Measurements from ENCODE around the gene CCDC167.
A peak's percentile ranks its signal among the peaks of the same experiment; 100 is the strongest.

The CCDC167 gene

DNA sequence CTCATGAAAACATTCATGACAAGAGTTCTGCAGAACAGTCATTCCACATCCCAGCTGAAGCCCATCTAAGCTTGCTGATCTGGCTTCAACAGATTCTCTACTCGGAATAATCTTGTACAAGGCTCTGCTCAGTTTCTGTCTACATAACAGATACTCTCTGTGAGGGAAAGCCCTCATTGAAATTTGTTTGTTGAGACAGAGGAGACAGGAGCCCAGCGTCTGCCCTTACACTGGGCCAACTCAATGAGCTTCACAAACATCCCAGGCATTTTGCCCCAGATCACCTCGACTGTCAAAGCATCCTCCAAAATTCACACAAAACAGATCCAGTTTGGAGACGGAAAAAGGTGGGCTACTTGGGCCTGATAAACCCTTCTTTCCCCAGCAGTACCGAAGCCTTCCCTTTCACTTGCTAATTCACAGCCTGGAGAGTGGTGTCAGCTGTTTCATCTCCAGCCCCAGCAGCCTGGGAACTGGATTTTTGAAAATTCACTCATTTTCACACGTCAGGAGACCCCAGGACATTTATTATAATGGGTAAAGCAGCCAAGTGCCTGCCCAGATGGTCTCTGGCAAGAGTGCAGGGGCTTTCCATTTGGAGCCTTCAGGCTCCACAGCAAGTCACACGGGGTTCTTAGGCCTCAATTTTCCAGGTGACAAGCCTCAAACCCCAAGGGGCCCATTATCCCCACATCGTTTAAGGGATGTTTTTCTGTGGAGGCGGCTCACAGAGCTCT is 7.3 kb downstream of the CCDC167 start:
- FAIRE-seq, result no peak
- DNase-seq (ENCODE audit: extremely low spot score, insufficient read length, low read depth), result no peak

DNA sequence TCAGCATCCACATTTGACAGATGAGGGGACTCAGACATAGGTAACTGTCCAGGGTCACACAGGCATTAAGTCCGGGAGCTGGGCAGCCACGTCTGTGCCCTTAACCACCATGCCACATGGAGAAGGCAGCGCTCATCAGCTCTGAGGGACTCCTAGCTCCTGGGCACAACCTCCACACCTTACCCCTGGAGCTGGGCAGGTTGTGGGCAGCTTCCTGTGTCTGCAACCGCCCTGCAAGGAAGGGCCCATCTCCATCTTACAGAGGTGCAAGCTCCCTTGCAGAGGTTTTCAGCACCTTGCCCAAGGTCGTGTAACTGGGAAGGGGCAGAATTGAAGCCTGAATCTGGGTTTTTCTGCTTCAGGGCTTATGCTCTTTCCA is 7.9 kb downstream of the CCDC167 start:
- DNase-seq (ENCODE audit: extremely low spot score, insufficient read length, low read depth), result no peak
- no peak for FAIRE-seq

DNA sequence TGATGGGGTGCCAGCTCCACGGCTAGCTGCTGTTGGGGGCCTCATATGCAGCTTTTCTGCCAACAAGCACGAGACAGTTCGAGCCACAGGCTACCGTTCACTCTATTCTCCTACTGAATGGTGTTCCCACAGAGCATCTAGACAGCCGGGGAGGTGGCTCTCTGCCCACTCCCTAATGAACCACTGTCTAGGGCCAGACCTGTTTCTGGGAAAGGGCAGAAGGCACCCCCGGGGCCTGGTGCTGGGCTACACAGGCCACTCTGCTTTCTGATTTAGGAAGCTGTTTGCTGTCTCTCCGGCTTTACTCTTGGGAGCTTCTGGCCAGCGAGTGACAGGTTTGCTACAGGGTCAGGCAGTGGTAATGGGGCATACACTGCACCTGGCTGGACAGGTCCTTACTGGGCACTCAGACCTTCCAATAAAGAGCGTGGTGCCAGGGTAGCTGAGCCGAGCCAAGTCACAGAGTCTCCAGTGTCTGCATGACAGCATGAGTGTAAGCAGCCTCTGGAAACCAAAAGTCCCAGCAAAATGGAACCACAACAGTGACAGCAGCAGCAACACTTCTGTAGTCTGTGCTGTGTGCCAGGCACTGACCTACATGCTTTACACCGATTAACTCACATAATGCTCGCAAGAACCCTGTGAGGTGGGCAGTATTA is 8.4 kb downstream of the CCDC167 start:
- DNase-seq (ENCODE audit: extremely low spot score, insufficient read length, low read depth), result no peak
- no peak for FAIRE-seq

DNA sequence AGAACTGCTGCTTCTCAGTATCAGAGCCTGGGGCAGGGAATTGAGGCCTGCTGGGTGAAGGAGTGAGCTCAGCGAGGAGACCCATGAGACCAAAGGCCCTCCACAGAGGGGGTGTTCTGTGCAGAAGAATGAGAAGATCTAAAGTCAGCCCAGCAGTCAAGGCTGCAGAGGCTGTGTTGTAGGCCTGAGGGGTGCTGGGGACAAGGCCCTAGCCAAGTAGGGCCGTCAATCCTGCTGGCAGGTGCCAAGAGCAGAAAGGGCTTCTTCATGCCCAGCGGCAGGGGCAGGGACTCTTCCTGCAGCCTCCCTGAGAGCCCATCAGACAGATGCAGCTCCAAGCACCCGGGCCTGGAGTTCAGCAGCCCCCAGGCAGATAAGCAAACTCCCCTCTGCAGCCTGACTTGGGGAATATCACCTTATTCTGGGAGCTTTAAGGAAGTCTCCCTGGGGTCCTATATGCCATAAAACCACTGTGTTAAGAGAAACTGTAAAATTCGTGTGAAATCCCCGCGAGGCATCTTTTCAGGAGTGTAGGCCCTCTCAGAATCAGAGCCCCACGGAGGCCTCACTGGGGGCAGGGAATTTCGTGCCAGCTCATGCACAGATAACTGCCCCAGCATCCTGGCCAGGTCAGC is 9.0 kb downstream of the CCDC167 start:
- FAIRE-seq, result no peak
- no peak for DNase-seq (ENCODE audit: extremely low spot score, insufficient read length, low read depth)

DNA sequence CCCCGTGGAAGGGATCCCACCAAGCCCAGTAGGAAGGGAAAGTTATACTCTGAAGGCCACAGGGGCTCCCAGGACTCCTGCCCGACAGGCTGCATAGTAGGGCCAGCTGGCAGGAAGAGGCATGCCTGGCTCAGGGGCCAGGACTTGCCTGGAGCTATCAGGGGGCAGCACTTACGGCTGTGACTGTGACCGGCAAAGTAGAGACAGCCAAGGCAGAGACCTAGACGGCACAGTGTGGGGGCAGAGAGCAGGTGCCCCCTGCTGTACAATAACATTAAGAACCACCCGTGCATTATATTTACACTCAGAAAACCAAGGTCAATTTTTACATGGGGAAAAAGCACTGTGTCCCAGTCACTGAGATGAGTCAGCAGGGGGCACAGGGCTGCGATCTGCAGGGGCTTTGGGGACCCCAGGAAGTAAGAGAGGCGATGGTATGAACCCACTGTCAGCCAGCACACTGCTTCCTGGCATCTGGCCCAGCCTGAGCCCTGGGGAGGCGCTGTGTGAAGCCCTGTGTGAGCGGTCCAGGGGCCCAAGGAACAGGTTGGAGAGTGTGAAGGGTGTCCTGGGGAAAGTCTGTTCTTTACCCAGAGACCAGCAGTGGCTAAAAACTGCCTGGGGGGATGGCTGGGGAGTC is 9.9 kb downstream of the CCDC167 start:
- FAIRE-seq, result no peak
- DNase-seq (ENCODE audit: extremely low spot score, insufficient read length, low read depth), result no peak

DNA sequence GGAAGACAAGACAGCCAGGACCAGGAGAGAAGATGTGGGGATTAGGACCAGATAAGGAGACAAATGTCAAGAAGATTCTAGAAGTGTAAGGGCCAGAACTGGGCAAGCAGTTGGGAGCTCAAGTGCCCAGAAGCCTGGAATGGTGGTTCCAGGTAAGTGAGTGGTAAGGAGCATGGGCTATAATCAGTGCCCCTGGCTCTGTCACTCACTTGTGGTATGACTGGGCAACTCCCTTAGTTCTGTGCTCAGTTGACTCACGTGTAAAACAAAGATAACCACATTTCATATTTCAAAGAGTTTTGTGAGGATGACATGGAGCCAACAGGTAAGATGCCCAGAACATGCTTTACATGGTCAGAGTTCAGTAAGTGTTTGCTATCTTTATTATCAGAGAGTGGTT is 11.2 kb downstream of the CCDC167 start:
- DNase-seq (ENCODE audit: extremely low spot score, insufficient read length, low read depth), result no peak
- no peak for FAIRE-seq

DNA sequence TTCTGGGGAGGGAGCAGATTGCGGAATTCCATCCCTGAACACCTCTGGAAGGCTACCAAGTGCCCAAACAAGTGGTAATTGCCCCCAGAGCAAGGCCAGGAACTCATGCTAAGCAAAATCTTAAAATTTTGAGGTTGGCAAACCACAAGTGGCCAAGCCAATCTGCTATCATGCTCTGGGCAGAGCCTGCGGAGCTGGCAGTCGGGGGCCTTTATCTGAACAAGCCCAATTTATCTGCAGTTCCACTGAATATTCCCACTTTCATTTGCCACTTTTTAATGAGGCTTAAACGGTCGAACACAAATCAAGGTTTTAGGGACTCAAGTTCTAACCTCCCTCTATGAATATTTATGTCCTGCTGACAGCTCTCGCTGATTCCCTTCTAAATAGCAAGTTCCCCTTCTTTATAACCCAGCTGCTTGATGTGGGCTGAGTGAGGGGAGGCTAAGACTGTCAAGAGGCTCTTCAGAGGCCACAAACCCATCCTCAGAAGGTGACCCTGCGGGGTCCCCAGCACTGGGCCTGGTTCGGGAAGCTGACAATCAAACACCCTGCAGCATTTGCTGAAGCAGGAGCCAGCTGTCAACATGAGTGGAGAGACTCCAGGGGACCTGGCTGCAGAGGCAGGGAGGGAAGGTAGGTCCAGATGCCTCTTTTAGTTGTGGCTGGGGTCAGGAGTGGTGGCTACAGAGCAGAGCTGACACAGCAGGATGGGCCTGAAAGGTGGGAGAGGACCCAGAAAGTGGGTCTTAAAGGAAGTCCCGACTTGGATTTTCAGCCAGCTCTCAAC is 11.9 kb downstream of the CCDC167 start:
- FAIRE-seq, result no peak
- no peak for DNase-seq (ENCODE audit: extremely low spot score, insufficient read length, low read depth)

DNA sequence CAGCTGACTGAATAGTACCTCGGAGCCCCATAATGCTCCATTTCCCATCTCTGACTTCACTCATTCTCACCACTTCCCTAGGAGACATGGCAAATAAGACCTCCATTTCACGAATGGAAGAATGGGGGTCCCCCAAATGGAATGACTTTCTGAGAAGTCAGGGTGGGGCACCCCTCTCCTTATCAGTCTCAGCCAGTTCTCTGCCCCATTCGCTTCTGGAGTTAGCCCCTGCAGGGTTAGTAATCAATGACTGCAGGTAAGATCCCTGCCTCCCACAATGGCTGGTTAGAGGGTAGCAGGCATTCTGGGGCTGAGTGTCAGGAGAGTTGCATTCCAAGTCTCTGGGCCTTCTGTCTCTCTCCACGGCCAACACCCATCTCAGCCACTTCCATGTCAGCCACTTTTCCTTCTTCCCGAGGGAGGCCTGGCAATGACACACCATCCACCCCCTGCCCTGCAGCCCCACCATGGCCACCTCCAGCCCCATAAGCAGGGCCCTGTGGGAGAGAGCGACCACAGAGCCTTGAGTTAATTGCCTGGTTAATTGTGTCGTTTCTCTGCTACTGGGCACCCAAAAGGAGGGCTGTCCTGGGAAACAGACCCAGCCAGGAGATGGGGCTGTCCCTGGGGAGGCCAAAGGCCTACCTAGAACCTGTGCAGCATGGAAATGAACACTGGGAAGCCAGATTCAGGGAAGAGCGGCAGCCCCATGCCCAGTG is 13.4 kb downstream of the CCDC167 start:
- FAIRE-seq (no peak), DNase-seq (ENCODE audit: extremely low spot score, insufficient read length, low read depth) (no peak)

DNA sequence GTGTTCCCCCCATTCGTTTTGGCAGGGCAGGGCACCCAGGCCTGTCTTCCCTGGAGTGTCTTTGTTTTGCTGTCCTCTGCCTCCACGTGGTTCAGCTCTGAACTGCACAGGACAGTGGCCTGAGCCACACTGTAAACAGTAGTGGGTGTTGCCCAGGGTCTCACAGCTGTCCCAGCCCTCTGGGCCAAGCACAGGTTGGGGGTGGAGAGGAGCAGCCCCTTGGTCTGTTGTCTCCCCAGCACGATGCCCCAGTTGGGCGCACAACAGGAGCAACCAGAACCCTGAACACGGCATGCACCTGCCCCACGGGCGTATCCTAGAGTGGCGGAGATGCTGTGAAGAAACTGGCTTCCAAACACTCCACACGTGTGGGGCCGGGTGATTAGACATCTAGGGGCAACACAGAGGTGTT is 14.4 kb downstream of the CCDC167 start:
- DNase-seq (ENCODE audit: extremely low spot score, insufficient read length, low read depth), result no peak
- no peak for FAIRE-seq

DNA sequence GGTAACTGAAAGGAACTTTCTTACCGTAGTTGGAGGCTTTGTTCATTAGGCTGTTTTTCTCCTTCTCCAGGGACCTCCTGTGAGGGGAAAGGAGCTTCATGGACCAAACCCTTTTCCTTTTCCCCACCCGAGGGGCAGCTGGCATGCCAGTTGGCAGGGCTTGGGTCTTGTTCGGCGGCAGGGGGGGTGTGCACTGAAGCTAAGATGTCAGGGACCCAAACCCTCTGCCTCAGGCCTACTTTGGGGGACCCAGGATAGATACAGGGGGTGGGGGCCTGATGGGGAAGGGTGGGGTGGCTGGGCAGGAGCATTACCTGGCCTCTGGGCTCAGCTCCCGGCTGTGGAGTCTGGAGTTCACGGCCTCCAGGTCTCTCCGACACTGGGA is 14.9 kb downstream of the CCDC167 start:
- no peak for FAIRE-seq

DNA sequence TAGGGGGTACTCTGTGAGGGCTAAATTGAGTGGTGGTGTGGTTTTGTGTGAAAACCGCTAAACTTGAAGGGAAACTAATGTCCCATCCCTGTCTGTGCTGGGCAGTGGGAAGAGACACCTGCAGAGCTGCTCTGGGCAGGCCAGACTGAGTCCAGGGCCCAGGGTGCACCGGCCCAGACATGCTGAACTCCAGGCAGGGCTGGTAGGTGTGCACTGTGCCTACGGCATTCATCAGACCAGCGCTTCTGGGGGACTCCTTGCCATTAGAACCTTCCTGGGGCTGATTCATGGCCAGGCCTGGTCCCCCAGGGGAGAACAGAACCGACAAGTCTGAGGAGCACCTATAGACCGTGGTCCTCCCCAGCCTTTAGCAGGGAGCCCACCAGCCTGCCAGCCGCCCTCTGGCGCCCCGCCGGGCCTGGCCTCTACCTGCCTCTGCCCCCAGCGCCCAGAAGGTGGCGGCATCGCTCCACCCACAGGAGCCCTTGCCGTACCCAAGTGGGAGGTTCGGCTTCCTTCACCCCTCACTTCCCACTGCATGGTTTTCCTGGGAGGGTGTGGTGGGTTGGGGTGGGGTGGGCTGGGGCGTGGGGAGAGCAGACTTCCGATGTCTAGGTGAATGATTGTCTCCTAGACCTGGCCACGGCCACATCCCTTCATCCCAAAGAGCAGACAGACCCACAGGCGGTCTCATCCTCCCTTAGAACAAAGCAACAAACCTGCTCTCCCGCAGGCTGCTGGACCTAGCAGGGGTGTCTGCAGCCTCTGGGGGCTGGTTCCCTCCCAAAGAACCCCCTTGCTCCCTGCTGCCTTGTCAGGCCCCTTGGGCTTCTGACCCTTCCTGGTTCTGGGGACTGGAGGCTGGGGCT is 15.5 kb downstream of the CCDC167 start:
- DNase-seq (ENCODE audit: extremely low spot score, insufficient read length, low read depth), result peak; percentile 75

More for the DNA sequence above, 14.9 kb downstream of the CCDC167 start:
- DNase-seq (ENCODE audit: extremely low spot score, insufficient read length, low read depth), result no peak

DNA sequence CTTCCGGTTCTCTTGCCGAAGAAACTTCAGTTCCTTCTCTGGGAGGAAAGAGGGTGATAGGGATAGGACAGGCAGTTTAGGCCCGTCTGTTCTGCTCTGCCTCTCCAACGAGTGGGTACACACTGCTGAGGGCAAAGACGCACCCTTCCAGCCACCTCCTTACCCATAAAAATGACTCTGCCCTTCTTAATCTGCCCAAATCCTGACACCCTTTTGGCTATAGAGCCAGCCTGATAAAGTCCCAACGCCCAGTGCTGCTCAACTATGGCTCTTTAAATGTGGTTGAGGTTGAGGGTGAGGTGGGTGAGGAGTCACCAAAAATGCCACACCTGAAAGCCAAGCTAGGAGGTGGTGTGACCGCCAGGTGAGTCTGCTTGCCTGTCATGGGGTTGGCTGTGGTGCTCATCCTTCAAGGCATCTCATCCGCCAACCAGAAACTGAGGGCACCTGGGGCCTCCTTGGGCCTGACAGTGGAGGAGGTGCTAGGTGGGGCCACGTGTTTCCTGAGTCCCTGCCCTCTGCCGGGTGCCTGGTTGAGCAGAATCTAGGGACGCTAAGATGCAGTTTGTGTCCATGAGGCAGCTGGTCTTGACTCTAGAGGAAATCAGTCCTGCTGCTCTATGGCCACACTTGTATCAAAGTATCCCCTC is 16.3 kb downstream of the CCDC167 start:
- DNase-seq (ENCODE audit: extremely low spot score, insufficient read length, low read depth) (no peak), FAIRE-seq (no peak)

More for the DNA sequence above, 15.5 kb downstream of the CCDC167 start:
- FAIRE-seq, result peak; percentile 68

DNA sequence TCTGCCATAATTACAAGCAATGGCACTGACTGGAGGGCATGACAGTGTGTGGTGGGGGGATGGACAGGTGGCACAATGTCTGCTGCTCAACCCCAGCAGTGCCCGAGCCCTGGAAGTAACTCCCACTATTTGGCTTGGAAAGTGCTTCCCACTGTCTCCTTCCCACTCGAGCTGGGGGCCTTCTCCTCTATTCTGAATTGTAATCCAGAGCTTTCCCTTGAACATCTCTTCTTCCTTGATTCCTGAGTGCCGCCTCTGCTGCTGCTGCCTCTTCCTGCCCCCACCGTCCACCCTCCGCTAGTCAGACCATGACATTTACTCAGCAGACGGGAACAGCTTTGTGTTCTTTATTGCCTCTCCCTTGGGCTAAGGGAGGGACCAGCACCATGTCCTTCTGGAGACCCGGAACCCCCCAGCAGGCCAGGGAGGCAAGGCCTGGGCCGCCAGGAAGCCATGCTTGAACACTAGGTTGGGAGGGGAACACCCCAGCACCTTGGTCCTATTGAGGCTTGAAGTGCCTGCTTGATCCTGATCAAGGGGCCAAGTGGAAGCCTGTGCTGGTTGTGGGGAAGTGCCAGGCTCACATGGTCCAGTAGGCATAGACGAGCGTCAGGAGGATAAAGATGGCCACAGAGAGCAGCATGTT is 17.0 kb downstream of the CCDC167 start:
- FAIRE-seq (no peak), DNase-seq (ENCODE audit: extremely low spot score, insufficient read length, low read depth) (no peak)

DNA sequence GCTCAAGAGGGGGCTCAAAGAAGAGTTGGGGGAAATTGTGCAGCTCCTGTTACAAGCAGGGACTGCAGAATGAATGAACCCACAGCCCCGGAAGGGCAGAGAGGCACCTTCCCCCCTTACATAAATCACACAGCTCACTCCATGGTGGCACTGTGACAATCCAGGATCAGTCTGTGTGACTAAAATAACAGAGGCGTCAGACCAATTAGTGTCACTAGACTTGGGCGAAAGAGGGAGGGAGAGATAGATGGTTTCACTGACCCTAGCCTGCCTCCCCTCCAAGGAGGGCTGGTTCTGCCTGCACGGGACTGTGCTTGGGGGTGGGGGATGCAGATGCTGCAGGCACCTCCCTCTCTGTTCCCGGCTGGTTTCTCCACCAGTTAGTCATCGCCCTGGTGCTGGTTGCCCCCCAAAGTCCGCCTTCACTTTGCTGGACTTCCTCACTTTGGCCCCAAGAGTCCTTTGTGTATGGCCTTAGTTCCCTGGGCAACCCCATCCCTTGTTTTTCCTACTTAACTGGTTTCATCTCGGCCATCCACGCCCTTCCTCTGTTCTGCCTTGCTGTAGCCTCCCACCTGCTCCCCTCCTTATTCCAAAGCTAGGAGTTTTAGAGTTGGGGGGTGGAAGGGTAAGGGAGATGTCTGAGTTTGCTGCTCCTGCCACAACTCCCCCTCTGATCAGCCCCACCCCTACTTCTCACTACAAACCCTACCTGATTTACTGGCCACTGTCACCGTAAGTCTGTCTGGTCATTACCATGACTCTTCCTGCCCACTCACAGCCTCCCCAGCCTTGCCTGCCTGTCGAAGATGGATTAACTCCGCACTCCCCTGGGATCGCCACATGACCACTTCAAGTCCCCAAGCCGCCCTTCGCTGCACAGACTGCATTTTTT is 17.7 kb downstream of the CCDC167 start:
- no peak for DNase-seq (ENCODE audit: extremely low spot score, insufficient read length, low read depth)
- no peak for FAIRE-seq

DNA sequence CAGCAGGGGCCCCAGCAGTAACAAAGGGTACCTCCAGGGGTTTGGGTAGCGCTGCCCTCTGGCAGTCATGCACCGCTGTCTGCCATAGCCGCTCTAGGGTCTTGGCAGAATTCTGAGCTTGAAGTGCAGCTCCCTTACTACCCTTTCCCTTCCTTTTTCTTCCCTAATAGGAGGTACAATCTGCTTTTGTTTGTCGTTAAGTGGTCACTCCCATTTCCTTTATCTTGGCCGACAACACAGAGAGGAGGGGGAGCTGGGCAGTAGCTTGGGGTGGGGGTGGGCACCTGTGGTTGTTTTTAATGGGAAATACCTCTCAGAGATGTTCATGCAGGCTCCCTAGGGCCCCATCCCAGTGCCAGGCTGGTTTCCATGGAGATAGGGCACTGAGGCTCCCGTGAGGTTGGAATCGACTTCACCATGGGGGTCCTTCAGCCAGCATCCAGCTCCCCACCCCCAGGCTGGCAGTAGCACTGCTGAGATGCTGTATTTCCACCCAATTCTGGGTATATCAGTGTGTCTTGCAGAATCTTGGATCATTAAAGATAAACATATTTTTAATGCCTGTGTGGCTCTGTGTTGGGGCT is 18.6 kb downstream of the CCDC167 start:
- DNase-seq (ENCODE audit: extremely low spot score, insufficient read length, low read depth) (no peak), FAIRE-seq (no peak)

DNA sequence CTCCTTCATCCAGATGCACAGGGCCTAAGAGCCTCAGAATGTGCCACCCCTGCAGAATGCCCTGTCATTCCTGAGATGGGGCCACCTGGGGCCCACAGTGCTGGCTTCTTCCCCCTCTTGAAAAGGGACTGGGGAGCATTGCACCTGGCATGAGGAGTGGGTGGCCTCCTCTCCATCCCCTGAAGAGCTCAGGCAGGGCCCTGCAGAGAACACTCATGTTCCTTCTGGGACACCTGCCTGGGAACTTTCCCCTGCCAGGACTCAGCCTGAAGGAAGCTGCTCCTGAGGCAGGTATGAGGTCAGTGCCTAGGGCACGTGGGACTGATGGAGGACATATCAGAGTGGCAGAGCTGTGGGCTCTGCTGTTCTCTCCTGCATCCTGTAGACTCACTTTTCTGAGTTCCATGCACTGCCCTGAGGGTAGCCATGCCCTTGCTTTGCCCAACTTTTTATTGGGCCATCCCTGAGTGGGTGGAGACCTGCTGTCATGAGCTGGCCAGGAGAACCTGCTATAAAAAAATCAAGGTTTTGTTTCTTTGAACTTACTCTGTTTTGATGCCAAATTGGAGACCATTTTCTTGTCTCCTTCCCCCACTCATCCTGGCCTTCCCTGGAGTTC is 19.5 kb downstream of the CCDC167 start:
- FAIRE-seq (no peak), DNase-seq (ENCODE audit: extremely low spot score, insufficient read length, low read depth) (no peak)

All from GM18507 (cell line).